Measurements from ENCODE around the gene ABL1. TPM values are rescaled to one million over a fixed set of nuclear protein-coding genes. Genes with fewer than 3 reads are reported as not detected.

Gene ABL1
- total RNA-seq, 1 experiment from 2014 or later, result 27.1 TPM

GRCh38 chr9:130884542-130885483 lies 49.8 kb downstream of the ABL1 start:
- in situ Hi-C loops (cut with HindIII; ENCODE audit: low sequenced_read_pairs), result no loop called here
- DNase-seq (ENCODE audit: low spot score), result no peak

DNA sequence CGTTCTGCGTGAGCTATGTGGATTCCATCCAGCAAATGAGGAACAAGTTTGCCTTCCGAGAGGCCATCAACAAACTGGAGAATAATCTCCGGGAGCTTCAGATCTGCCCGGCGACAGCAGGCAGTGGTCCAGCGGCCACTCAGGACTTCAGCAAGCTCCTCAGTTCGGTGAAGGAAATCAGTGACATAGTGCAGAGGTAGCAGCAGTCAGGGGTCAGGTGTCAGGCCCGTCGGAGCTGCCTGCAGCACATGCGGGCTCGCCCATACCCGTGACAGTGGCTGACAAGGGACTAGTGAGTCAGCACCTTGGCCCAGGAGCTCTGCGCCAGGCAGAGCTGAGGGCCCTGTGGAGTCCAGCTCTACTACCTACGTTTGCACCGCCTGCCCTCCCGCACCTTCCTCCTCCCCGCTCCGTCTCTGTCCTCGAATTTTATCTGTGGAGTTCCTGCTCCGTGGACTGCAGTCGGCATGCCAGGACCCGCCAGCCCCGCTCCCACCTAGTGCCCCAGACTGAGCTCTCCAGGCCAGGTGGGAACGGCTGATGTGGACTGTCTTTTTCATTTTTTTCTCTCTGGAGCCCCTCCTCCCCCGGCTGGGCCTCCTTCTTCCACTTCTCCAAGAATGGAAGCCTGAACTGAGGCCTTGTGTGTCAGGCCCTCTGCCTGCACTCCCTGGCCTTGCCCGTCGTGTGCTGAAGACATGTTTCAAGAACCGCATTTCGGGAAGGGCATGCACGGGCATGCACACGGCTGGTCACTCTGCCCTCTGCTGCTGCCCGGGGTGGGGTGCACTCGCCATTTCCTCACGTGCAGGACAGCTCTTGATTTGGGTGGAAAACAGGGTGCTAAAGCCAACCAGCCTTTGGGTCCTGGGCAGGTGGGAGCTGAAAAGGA lies 50.7 kb downstream of the ABL1 start:
- in situ Hi-C loops (cut with HindIII; ENCODE audit: low sequenced_read_pairs), result no loop called here
- DNase-seq (ENCODE audit: low spot score), result no peak

DNA sequence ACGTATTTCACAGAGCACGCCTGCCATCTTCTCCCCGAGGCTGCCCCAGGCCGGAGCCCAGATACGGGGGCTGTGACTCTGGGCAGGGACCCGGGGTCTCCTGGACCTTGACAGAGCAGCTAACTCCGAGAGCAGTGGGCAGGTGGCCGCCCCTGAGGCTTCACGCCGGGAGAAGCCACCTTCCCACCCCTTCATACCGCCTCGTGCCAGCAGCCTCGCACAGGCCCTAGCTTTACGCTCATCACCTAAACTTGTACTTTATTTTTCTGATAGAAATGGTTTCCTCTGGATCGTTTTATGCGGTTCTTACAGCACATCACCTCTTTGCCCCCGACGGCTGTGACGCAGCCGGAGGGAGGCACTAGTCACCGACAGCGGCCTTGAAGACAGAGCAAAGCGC lies 51.9 kb downstream of the ABL1 start:
- in situ Hi-C loops (cut with HindIII; ENCODE audit: low sequenced_read_pairs), result no loop called here
- DNase-seq (ENCODE audit: low spot score), result no peak

- in situ Hi-C loops (cut with HindIII; ENCODE audit: low sequenced_read_pairs), result no loop called here
- DNase-seq (ENCODE audit: low spot score), result no peak
Measured at GRCh38 chr9:130887494-130888144, 52.6 kb downstream of the ABL1 start.

DNA sequence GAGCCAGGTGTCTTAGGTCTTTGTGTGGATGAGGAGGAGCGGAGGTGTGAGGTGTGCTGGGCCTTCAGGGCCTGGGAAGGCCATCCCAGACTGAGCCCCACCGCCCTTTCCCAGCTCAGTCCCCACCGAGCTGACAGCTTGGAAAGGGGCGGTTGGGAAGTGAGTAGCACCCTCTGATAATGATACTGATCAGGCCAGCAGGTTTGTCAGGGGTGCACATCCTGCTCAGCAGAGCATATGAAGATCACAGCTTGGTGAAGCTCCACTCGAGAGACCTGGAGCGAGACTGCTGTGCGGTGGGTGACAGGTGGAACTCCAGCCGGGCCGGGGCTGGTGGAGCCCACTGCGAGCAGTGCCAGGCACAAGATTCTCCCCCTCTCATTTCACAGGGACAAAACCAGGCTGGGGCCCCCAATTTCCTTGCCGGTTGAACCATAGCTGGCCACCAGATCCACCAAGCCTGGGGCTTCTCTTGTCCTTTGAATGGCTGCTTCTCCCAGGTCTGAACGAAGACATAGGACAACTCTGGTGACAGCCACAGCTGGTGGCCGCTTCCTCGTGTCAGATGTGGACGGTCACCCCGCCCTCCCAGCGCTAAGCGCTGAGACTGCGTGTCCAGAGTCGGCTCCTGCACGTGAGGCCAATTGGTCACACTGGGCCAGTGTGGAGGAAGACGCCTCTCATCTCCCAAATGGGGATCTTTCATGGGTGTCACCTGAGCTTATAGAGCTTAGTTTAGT lies 53.3 kb downstream of the ABL1 start:
- in situ Hi-C loops (cut with HindIII; ENCODE audit: low sequenced_read_pairs), result no loop called here
- no peak for DNase-seq (ENCODE audit: low spot score)

GRCh38 chr9:130890124-130890523 lies 55.1 kb downstream of the ABL1 start:
- in situ Hi-C loops (cut with HindIII; ENCODE audit: low sequenced_read_pairs), result no loop called here
- no peak for DNase-seq (ENCODE audit: low spot score)

GRCh38 chr9:130890870-130891687 lies 56.0 kb downstream of the ABL1 start:
- in situ Hi-C loops (cut with HindIII; ENCODE audit: low sequenced_read_pairs), result no loop called here
- peak; percentile 49 for DNase-seq (ENCODE audit: low spot score)

- in situ Hi-C loops (cut with HindIII; ENCODE audit: low sequenced_read_pairs), result no loop called here
- no peak for DNase-seq (ENCODE audit: low spot score)
Measured at GRCh38 chr9:130891688-130892476, 56.8 kb downstream of the ABL1 start.

DNA sequence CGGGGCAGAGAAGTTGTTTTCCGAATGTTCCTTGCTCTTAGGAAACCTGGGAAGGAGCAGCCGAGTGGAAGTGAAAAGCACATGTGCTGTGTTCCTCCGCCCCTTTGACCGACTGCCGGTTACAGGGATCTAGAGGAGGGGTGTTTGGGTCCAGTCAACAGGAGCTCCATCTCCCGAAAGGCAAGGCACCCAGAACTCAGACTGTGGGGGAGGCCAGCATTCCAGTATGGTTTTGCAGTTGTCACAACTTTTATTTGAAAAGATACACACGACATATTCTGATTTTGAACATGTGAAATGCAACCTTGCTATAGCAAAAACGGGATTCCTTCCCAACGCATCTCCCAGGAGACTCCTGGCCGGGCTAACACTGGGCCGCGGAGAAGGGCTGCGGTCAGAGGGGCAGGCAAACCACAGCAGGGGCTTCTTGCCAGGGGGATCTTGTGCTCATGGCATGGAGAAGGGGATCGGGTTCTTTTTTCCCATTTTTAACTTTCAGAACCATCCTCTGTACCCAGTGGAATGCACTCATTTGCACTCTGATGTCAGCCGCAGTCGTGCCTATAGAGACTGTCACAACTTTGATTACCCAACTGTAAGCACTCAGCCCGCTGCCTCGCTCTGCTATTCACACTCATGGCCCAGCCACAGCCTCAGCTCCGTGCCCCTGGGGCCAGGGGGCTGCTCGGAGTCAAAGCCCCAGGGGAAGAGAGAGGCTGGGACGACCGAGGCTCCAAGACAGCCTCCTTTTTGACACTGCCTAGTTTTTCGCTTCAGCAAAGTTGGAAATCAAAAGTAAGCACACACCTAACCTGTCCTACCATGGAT lies 57.6 kb downstream of the ABL1 start:
- no peak for DNase-seq (ENCODE audit: low spot score)
- in situ Hi-C loops (cut with HindIII; ENCODE audit: low sequenced_read_pairs), result no loop called here

DNA sequence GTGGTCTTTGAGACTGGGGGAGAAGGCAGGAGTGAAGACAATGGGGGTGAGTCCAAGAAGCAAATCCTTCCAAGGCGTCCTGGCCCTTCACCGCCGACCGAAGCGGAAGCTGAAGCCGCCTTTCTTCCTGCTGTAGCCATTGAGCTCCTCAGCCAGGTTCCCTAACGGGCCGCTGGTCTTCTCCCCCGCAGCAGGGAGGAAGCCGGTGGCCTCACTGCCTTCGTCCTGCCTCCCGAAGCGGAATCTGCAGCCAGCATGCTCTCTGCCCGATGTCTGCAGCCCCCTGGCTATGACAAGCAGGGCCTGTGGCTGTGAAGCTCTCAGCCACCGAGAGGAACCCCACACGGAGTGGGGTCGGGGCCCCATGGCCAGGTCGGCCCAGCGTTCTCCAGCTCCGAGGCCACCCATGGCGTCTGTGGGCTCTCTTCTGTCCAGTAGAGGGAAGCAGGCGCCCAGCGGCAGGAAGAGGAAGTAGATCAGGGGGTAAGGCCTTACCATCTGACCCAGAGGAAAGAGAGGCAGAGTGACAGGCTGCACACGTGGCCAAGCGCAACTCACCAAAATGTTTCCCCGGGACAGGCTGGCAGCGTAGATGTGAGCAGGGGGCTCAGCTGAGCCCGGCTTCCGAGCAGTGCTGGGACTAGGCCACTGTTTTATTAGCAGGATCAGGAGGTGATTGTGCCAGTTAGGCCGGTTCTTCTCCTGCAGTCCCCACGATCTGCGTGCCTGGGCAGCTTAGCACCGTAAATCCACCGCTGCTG lies 58.5 kb downstream of the ABL1 start:
- no peak for DNase-seq (ENCODE audit: low spot score)
- in situ Hi-C loops (cut with HindIII; ENCODE audit: low sequenced_read_pairs), result no loop called here

GRCh38 chr9:130894546-130894945 lies 59.5 kb downstream of the ABL1 start:
- in situ Hi-C loops (cut with HindIII; ENCODE audit: low sequenced_read_pairs), result no loop called here
- no peak for DNase-seq (ENCODE audit: low spot score)

GRCh38 chr9:130895038-130895437 lies 60.0 kb downstream of the ABL1 start:
- in situ Hi-C loops (cut with HindIII; ENCODE audit: low sequenced_read_pairs), result no loop called here
- DNase-seq (ENCODE audit: low spot score), result no peak

- in situ Hi-C loops (cut with HindIII; ENCODE audit: low sequenced_read_pairs), result no loop called here
Measured at GRCh38 chr9:130895481-130896232, 60.6 kb downstream of the ABL1 start.

DNA sequence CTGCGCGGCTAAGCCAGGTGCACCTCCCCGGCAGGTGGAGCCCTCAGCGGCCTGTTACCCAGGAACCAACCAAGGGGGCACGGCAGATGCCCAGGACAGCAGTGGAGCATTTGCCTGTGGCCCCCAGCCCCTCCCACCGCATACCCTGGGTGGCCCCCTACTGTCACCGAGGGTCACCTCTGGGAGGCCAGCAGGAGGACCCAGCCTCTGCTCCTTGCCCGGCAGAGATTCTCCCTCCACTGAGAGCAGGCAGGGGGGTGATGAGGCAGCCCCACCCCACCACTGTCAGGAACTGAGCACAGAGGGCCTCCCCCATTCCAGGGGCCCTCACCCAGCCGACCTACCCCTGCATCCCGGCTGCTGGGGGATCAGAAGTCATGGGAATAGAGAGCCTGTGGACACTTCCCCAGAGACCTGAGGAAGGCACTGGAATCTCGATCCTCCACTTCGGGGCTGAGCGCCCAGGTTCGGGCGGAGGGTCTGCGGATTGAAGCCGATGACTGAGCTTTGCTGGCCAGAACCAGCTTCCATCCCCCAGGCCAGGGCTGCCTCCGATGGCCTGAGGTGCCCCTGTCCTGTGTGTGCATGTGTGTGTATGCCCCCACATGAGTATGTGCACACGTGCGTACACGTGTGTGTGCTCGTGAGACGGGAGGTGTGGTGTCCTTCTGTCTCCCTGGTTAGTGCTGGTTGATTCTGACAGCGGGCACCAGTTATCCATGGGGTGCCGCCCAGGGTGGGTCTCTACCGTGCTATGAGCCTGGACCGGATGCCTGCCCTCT lies 61.4 kb downstream of the ABL1 start, which contains the start of gene QRFP:
Gene QRFP (minus strand): TSS at position 580 of the 782 bp plus-strand sequence. CDS start 2,974 bp downstream, outside the sequence.
- in situ Hi-C loops (cut with HindIII; ENCODE audit: low sequenced_read_pairs), result no loop called here
- no peak for DNase-seq (ENCODE audit: low spot score)

More at GRCh38 chr9:130895481-130896232, 60.6 kb downstream of the ABL1 start:
- no peak for DNase-seq (ENCODE audit: low spot score)

All from G401 (cell line).